OCI-LY1 (cell line): ENCODE data around the gene TAF11L10.
"Not testable (repeated sequence)": the region's sequence is repeated elsewhere in the genome, so short reads cannot be mapped to it uniquely, and the experiment has no call there.

ENCODE experiments used
- H2AFZ ChIP-seq: fragments of 200-600 bp; sonication (generic), shearing (Covaris generic); 2 replicates; pipeline ENCODE4 v1.6.0; 2014; ENCODE audit warnings: antibody characterized with exemption, mild to moderate bottlenecking, low read length
- H3F3A ChIP-seq: fragments of 200-600 bp; sonication (generic), shearing (Covaris generic); 2 replicates; pipeline ENCODE4 v1.6.0; 2014; ENCODE audit warnings: mild to moderate bottlenecking, antibody characterized with exemption, low read length, moderate library complexity; ENCODE audit not compliant: insufficient read depth
- H3K27ac ChIP-seq: fragments of 200-600 bp; sonication (generic); 2 replicates; pipeline ENCODE4 v1.5.1; 2014; ENCODE audit warnings: low read length, mixed run types, mild to moderate bottlenecking, low read depth; ENCODE audit not compliant: poor library complexity, severe bottlenecking
- H3K27me3 ChIP-seq: fragments of 200-600 bp; sonication (generic); 2 replicates; pipeline ENCODE4 v1.6.0; 2014; ENCODE audit warnings: antibody characterized with exemption, mild to moderate bottlenecking, low read length, moderate library complexity; ENCODE audit not compliant: insufficient read depth
- H3K36me3 ChIP-seq: fragments of 200-600 bp; sonication (generic); 2 replicates; pipeline ENCODE4 v1.6.1; 2014; ENCODE audit warnings: mild to moderate bottlenecking, antibody characterized with exemption, low read length, moderate library complexity, mixed read lengths; ENCODE audit not compliant: insufficient read depth
- H3K4me1 ChIP-seq: fragments of 200-600 bp; sonication (generic); 2 replicates; pipeline ENCODE4 v1.5.1; 2014; ENCODE audit warnings: mild to moderate bottlenecking, low read length, moderate library complexity; ENCODE audit not compliant: insufficient read depth, severe bottlenecking
- H3K4me2 ChIP-seq: fragments of 200-600 bp; sonication (generic), shearing (Covaris generic); 2 replicates; pipeline ENCODE4 v1.6.1; 2014; ENCODE audit warnings: low read length
- H3K4me3 ChIP-seq: fragments of 200-600 bp; sonication (generic); 2 replicates; pipeline ENCODE4 v1.5.1; 2014; ENCODE audit warnings: low read length, low read depth, mild to moderate bottlenecking, mixed read lengths; ENCODE audit not compliant: poor library complexity, severe bottlenecking
- H3K79me2 ChIP-seq: fragments of 200-600 bp; shearing (Covaris generic); 2 replicates; pipeline ENCODE4 v1.6.1; 2016; ENCODE audit warnings: mixed run types, low read length, mixed read lengths; ENCODE audit not compliant: insufficient read depth
- H3K9ac ChIP-seq: fragments of 200-600 bp; sonication (generic), shearing (Covaris generic); 2 replicates; pipeline ENCODE4 v1.6.1; 2014; ENCODE audit warnings: mild to moderate bottlenecking, low read length, mixed read lengths
- H3K9me2 ChIP-seq: fragments of 200-600 bp; sonication (generic), shearing (Covaris generic); 2 replicates; pipeline ENCODE4 v1.6.1; 2014; ENCODE audit warnings: low read depth, mild to moderate bottlenecking, low read length, mixed read lengths
- H3K9me3 ChIP-seq: fragments of 200-600 bp; shearing (Covaris generic); 2 replicates; pipeline ENCODE4 v1.6.1; 2014; ENCODE audit warnings: low read length, mixed read lengths
- H4K20me1 ChIP-seq: fragments of 200-600 bp; sonication (generic), shearing (Covaris generic); 2 replicates; pipeline ENCODE4 v1.6.0; 2016; ENCODE audit warnings: mild to moderate bottlenecking, low read length; ENCODE audit not compliant: insufficient read depth
- CTCF ChIP-seq: fragments of 200-600 bp; sonication (generic), shearing (Covaris generic); IDR thresholded peaks from 2 replicates; pipeline ENCODE4 v1.5.1; 2017; ENCODE audit warnings: mild to moderate bottlenecking, antibody characterized with exemption, low read length, moderate library complexity, mixed read lengths
- EZH2 ChIP-seq: fragments of 200-600 bp; sonication (generic), shearing (Covaris generic); IDR thresholded peaks from 2 replicates; pipeline ENCODE4 v1.8.0; 2017; ENCODE audit warnings: borderline replicate concordance, mixed run types, mild to moderate bottlenecking, antibody characterized with exemption, low read length, moderate library complexity, mixed read lengths

The TAF11L10 gene

GRCh38 chr5:17597728-17598127 is at the start of gene TAF11L10:
TSS of gene TAF11L10 (minus strand) at chr5:17597828.
- not testable (repeated sequence) for H3K9me2 ChIP-seq, H3K4me3 ChIP-seq, H4K20me1 ChIP-seq, H3K79me2 ChIP-seq, H3K36me3 ChIP-seq, H3K27me3 ChIP-seq, H3K4me2 ChIP-seq, H2AFZ ChIP-seq, H3K9me3 ChIP-seq, H3K9ac ChIP-seq, H3F3A ChIP-seq, H3K4me1 ChIP-seq, H3K27ac ChIP-seq

- Histone ChIP-seq H3F3A (no peaks in the 10 kb centered on the region), H3K79me2 (no peaks in the 10 kb centered on the region)
Observed at GRCh38 chr5:17634160-17634559, 36.5 kb upstream of the TAF11L10 start, which contains the start of gene TAF11L14. TSS of gene TAF11L14 (plus strand) at chr5:17634460.

DNA sequence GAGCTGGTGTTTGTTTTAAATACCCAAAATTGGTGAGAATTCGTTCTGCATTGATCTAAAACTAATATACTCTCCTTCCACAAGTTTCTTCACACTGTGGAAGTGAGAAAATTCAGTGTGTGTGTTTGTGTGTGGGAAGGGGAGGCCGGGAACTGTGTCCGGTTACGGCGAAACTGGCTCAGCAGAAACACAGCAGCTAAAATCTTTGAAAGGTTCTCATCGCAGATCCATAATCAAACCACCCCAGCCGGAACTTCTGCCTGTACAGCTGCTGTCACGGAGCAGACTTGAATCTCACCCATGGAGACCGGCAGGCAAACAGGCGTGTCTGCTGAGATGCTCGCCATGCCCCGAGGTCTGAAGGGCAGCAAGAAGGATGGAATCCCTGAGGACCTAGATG is 34.2 kb upstream of the TAF11L10 start, which contains the start of gene TAF11L13:
TAF11L13 (plus strand) TSS at position 301 of the 400 bp plus-strand sequence.
- not testable (repeated sequence) for H3K36me3 ChIP-seq, H2AFZ ChIP-seq, H3K9ac ChIP-seq, H3K4me2 ChIP-seq, H4K20me1 ChIP-seq, H3K4me1 ChIP-seq, H3K27me3 ChIP-seq, H3K4me3 ChIP-seq, H3K9me3 ChIP-seq, H3F3A ChIP-seq, H3K27ac ChIP-seq, H3K9me2 ChIP-seq, H3K79me2 ChIP-seq

More at GRCh38 chr5:17634160-17634559, 36.5 kb upstream of the TAF11L10 start, which contains the start of gene TAF11L14:
- H3K27ac ChIP-seq, result no peak within 1 kb of the TSS
- H3K27me3 ChIP-seq, result no peaks in the 10 kb centered on the region
- no peaks in the 10 kb centered on the region for H3K4me1 ChIP-seq
- TF ChIP-seq EZH2 (no peak), CTCF (no peak)
- H2AFZ ChIP-seq, result no peak within 1 kb of the TSS
- no peaks in the 10 kb centered on the region for H4K20me1 ChIP-seq
- H3K9me2 ChIP-seq, result no peaks in the 10 kb centered on the region
- no peaks in the 10 kb centered on the region for H3K36me3 ChIP-seq
- H3K9ac ChIP-seq, result no peak within 1 kb of the TSS
- no peak within 1 kb of the TSS for H3K4me3 ChIP-seq
- no peaks in the 10 kb centered on the region for H3K9me3 ChIP-seq
- H3K4me2 ChIP-seq, result no peak within 1 kb of the TSS

GRCh38 chr5:17625686-17626085 is 28.1 kb upstream of the TAF11L10 start:
- H4K20me1 ChIP-seq, result no peaks in the 10 kb centered on the region
- H3K4me3 ChIP-seq, result no peak overlapping the region
- H3K79me2 ChIP-seq, result no peaks in the 10 kb centered on the region
- no peaks in the 10 kb centered on the region for H3K36me3 ChIP-seq
- H3K9ac ChIP-seq, result no peak overlapping the region
- H3F3A ChIP-seq, result no peaks in the 10 kb centered on the region
- H3K27ac ChIP-seq, result no peak overlapping the region
- H2AFZ ChIP-seq, result no peak overlapping the region
- no peaks in the 10 kb centered on the region for H3K27me3 ChIP-seq
- no peaks in the 10 kb centered on the region for H3K9me3 ChIP-seq
- no peak overlapping the region for H3K4me2 ChIP-seq
- no peaks in the 10 kb centered on the region for H3K9me2 ChIP-seq
- H3K4me1 ChIP-seq, result no peaks in the 10 kb centered on the region
- TF ChIP-seq CTCF (no peak), EZH2 (no peak)
